Measurements from ENCODE around the gene WWP2.

The WWP2 gene

DNA sequence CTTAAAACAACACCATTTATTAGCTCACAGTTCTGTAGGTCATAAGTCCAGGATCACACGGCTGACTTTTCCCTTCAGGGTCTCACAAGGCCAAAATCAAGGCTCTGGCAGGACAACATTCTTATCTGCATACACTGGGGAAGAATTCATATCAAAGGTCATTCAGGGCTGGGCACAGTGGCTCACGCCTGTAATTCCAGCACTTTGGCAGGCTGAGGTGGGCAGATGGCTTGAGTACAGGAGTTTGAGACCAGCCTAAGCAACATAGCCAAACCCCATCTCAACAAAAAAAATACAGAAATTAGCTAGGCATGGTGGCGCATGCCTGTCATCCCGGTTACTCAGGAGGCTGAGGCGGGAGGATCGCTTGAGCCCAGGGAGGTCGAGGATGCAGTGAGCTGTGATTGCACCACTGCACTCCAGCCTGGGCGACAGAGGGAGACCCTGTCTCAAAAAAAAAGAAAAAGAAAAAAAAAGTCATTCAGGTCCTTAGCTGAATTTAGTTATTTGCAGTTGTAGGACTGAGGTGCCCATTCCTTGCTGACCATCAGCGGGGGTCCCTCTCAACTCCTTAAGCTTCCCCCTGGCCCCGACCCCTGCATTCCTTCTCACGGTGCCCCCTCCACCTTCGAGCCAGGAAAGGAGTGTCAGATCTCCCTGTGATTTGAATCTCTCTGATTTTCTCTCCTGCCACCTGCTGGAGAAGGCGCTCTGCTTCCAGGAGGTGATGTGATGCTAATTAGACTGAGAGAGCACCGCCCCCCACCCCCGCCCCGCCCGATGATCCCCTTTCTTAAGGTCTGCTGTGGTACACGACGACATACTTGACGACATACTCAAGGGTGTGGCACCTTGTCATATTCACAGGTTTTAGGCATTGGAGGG is 97.2 kb downstream of the WWP2 start:
- no peak for DNase-seq (ENCODE audit: low read depth)

DNA sequence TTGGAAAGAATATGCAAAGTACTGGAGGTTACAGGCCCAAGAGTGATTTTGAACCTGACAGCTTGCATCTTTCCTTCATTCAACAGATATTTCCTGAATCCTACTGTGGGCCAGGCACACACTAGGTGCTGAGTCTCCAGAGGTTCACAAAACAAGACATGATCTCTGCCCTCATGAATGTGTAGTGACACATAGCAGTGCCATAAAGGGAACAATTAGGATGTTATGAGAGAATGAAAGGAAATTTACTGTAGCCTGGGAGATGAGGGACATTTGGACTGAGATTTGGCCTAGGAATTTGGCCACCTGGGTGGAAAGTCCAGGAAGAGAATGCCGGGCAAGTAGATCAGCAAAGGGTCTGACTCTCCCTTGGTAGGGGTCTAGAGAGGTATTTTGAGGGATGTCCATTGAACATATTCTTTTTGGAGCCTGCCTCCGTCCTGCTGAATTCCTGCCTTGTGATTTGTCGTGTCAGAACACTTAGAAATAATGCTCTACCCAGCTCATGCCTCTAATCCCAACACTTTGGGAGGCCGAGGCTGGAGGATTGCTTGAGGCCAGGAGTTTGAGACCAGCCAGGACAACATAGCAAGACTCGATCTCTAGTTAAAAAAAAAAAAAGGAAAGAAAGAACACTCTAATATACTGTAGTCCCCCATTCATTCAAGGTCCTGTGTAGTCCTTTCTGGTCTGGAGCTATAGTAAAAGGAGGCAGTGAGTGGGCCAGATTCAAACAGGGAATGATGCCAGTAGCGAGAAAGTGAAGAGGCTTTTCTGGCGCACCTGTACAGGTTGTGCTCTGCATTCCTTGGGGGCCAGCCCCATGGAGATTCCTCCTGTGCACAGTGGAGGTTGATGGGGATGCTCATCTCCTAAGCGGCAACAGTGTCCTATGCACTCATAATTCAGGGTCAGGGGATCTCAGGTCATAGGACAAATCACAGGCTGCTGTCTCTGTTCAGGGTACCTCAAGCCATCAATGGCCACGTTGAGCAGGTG is 98.4 kb downstream of the WWP2 start:
- no peak for DNase-seq (ENCODE audit: low read depth)

DNA sequence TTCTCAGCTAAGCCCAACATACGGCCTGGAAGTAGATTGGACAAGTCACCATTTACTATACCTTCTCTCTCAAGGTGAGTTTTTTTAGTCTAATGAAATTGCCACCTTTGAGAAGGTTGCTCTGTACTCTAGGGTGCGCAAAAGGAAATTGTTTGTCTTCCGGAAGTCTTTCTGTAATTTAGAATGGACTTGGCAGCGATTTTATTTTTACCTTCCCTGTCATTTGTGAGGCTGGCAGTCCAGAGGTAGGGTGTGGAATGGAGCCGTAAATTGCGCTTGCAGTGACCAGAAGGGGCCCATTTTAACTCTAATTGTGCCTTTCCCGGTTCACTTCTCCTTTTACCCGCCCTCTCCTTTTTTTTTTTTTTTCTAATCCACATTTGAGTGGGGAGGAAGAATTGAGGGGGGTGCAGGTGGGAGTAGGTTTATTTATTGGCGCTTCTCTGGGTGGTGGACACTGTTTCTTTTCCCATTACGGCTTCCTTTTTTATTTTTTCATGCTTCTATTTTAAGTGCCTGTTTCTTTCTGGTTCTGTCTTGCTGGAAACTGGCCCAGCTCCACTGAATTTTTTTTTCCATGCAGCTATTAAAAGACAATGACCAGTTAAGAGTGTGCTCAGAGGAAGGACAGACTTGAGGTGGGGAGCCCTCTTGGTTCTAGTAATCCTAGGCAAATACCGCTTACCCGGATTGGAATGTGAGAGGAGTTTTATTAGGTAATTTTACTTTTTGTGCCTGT is 99.3 kb downstream of the WWP2 start:
- DNase-seq (ENCODE audit: low read depth): no peak

DNA sequence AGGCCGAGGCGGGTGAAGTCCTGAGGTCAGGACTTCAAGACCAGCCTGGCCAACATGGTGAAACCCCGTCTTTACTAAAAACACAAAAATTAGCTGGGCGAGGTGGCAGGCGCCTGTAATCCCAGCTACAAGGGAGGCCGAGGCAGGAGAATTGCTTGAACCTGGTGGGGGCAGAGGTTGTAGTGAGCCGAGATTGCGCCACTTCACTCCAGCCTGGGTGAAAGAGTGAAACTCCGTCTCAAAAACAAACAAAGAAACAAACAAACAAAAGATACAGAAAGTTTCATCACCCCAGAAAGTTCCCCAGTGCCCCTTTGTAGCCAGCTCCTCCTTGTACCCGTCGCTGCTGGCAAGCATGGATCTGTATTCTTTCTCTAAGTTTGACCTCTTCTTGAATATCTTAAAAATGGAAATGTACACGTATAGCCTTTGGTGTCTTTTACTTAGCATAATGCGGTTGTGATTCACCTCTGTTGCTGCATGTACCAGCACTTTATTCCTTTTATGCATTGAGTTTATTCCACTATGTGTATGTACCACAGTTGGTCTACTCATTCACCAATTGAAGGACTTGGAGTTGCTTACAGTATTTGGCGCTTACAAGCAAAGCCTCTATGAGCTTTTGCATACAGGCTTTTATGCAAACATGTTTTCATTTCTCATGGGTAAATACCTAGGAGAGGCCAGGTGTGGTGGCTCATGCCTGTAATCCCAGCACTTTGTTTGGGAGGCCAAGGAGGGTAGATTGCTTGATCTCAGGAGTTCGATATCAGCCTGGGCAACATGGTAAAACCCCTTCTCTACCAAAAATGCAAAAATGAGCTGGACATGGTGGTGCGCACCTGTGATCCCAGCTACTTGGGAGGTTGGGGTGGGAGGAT is 101.5 kb downstream of the WWP2 start:
- no peak for DNase-seq (ENCODE audit: low read depth)

DNA sequence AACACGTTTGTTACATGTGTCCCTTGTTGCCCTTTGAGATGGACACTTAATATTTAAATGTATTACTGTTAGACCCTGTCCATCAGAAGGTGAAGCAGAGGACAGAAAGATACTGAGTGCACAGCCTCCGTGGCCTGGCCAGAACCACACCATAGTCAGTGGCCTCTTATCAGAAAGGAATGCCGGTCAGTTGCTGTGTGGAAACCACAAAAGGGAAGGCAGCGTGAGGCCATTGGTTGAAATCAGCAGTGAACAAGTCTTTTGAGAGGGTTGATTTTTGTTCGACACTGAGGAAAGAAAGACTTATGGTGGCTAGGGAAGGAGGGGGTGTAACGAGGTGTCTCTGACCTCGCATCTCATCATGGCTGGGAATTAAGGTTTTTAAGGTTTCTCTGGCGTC is 103.6 kb downstream of the WWP2 start:
- no peak for DNase-seq (ENCODE audit: low read depth)

DNA sequence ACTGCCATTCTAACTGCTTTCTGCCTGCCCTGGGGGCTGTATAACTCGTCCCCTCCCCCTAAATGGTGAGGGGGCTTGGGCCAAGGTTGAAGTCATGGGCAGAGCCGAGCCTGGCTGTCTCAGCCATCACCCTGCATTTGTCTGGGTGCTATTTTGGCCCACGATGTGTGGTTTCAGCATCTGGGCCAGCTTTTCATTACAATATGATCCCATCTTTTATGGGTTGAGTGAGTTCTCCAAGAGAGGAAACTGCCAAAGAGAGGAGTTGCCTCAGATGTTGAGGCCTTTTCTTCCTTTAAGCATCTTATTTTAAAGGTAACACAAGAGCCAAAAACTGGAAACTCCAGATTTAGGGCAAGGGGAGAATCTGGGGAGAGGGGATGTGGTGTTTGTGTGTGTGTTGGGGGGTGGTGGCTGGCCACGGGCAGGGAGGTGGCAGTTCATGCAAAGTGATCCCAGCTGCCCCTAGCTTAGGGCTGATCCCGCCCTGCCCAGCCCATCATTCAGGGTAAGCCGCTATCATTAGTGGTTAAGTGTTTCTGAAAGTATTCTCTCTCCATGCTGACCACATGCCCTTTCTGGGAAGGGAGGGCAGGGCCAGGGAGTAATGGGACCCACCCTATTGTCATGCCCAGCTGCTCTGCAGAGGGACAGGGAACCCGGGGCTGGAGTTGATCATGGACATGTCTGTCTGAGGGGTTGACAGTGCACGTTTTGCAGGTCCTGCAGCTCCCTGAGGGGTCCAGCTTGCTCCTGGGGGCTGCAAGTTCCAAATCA is 105.8 kb downstream of the WWP2 start:
- no peak for DNase-seq (ENCODE audit: low read depth)

DNA sequence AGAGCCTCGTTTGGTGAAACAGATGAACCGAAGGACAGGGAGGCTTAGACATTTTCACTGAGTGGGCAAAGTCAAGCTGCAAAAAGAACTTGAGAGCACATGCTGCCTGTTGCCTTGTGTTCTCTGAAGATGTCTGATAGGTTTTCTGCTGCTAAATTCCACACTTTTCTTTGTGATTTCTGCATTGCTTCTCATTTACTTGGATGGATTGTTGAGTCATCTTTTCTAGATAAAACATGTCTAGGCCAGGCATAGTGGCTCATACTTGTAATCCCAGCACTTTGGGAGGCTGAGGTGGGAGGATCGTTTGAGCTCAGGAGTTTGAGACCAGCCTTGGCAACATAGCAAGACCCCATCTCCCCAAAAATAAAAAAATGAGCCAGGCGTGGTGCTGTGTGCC is 108.6 kb downstream of the WWP2 start:
- no peak for DNase-seq (ENCODE audit: low read depth)

DNA sequence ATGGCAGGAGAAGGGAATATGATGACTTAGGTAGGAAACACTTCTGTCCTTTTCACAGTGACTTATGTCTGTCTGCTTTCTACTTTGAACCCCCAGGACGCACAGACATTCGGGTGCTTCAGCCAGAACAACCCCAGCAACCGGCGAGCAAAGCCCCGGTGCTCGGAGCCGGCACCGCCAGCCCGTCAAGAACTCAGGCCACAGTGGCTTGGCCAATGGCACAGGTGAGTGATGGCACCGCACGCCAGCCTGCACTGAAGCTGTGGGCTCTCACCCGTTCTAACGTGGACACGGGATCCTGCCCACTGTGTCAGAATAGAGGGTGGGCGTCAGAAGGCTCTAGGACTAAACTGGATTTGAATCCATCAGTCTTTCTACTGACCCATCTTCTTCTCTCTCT is 109.6 kb downstream of the WWP2 start:
- no peak for DNase-seq (ENCODE audit: low read depth)

DNA sequence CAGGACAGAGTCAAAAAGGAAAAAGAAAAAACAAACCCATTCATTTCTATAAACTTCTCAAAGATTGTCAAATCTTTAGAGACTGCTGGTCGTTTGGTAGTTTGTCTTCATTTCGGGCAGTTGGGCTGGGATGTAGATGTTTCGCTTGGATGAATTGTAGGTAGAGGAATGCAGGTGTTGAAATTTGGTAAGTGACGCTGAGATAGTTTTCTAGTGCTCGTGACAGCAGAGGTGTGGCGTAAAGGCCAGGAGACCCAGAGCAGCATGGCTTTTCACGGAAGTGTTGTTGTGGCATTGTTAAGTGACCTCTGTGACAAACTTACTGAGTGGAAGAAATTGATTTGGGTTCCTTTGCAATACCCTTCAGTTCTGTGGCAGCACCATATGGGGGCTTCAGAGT is 110.8 kb downstream of the WWP2 start:
- DNase-seq (ENCODE audit: low read depth): no peak

DNA sequence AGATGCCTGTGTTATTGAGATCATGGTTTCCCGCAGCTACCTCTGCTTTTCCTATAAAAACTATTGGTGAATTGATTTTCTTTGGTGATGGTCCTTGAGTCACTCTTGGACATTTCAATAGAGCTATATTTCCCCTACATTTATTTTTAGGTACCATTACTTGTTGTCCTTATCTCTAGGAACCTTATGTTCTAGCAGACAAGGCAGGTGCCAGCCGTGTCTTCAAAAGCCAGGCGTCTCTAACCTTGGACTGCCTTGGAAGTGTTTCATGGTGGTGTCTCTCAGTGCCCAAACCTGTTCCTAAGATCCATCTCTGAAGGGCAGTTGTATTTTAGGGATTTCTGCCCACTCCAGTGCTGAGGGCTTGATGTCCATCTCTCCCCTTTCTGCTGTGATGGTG is 111.7 kb downstream of the WWP2 start:
- DNase-seq (ENCODE audit: low read depth): no peak

DNA sequence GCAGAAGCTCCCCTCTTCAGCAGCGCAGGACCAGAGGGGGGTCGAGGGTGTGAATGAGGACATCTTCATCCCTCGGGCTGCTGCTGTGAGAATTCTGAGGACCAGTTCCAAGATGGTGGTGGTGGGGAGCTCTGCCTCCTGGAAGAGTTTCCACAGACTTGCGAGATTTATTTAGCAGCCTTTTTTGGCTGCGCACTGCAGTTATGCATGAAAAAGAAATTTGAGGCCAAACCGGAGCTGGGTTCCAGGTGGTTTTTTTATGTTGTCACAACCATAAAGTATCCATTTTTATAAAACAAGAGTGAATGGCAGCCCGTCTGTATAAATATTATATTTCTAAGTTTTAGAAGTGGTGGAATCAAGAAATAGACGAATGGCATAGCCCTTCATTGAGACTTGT is 112.1 kb downstream of the WWP2 start:
- DNase-seq (ENCODE audit: low read depth): no peak

DNA sequence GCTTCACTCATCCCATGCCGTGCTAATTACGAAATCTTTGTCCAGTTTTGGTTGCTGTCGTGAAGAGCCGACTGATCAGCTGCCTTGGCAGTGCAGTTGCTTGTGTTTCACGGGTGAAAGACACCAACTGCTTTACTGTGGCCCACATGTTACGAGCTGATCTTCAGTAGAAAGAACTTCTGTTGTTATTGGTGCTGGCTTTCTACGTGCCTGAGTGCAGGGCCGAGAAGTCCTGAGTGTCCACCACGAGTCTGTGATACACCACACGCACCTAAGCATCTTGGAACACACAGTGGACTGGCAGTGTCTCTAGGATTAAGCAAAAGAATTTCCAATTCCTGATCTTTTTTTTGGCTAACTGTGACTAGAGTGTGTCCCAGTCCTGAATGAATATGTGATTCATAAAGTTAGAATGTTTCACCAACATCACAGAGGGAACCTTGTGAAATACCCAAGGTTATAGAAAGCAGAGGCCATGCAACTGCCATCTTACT is 118.6 kb downstream of the WWP2 start:
- no peak for DNase-seq (ENCODE audit: low read depth)

DNA sequence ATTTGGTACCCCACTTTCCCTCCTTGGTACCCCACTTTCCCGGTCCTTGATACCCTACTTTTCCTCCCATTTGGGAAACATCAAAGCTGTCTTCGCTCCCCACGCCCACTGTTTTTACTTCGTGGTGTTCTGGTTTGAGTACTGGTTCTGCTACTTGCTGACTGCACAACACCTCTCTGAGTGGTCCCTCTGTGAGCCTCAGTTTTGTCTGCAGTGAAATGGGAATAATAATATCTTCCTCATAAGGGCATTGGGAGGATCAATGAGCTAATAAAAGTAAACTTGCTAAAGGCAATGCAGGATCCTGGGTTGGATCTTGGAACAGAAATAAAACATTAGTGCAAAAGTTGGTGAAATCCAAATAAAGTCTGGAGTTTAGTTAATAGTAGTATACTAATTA is 119.0 kb downstream of the WWP2 start:
- no peak for DNase-seq (ENCODE audit: low read depth)

DNA sequence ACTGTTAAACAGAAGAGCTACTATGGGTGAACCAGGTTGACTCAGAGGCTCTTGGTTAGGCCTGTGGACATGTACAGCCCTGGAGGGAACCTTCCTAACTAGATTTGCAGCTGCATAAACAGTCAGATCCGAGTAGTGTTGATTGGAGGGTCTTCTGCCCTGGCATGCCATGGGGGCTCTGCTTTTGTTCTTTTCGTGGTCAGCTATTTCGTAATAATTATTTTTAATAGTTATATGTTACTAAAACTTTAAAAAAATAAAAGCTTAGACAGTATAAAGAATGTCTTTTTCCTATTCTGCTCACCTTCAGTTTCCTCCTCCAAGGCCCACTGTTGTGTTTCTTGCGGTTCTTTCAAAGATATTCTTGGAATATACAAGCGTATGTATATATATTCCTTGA is 121.6 kb downstream of the WWP2 start:
- DNase-seq (ENCODE audit: low read depth): no peak

DNA sequence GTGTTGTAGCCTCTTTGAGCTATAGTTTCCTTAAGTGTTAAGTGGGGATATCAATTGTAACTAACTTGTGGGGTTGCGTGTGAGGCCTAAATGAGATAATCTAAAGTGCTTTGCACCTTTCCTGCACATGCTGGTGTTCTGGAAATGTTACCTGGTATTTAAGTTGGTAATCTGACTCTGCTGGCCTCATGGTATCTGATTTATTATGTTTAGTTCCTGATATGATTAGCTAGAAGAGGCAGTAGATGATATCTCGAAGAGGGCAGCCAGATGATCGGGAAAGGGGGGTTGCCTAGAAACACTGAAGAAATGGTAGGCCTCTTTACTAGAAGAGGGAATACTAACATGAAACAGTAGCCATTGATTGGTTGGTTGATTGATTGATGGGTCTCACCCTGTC is 123.6 kb downstream of the WWP2 start:
- no peak for DNase-seq (ENCODE audit: low read depth)

DNA sequence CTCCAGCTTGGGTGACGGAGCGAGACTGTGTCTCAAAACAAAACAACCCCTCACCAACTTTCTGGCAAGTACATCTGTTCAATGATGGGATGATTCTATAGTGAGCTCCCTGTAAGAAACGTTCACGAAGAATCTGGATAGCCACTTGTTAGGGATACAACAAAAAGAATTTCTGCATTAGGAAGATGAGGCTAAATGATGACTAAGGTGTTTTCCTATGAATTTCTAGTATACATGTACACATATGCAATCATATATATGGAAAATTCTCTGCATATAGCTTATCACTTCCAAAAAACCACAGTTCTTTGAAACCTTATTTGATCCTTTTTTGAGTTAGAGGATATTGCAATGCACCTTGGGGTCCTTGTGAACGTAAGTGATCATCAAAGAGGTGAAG is 124.6 kb downstream of the WWP2 start:
- DNase-seq (ENCODE audit: low read depth): no peak

DNA sequence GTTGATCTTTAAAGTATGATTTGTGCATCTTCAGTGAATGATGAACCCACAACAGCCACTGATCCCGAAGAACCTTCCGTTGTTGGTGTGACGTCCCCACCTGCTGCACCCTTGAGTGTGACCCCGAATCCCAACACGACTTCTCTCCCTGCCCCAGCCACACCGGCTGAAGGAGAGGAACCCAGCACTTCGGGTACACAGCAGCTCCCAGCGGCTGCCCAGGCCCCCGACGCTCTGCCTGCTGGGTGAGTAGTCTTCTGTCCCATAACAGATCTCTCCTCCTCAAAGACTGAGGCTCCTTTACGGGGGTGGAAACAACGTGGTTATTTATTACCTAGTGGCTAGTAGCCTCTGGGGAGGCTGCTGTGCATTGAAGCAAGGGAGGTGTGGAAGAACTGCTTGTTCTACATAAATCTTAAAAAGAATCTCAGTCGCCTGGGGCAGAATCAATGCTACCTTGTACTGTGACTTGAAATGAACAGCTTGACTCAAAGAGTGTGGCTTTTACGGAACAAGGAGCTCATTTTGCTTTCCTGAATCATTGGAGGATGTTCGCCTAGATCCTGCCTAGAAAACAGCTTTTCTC is 126.0 kb downstream of the WWP2 start:
- DNase-seq (ENCODE audit: low read depth): no peak

DNA sequence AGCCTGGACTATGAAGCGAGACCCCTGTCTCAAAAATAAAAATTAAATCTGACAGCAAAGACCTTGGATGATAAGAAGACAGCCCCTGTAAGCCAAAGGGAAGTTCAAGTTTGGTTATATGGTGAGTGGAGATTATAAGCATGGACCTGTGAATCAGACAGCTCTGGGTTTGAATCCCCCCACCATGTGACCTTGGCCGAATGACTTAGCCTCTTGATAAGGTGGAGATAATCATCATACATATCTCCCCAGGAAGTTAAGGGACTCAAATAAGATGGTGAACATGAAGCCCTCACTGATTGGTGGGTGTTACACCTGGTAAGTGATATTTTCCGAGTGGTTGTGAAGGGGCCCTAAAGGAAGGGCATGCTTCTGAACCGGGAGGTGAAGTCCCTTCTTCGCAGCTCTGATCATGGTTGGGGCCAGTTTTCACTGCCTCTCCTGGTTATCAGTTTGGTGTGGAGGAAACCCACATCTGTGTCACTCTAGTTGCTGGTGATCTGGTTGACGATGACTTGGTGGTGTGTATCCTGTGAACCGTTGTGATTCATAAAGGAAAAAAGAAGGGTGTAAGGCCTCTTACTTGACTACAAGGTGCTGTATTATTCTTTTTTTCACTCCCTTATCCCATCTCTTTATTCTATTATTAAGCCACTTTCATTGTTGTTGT is 127.3 kb downstream of the WWP2 start:
- DNase-seq (ENCODE audit: low read depth): no peak

DNA sequence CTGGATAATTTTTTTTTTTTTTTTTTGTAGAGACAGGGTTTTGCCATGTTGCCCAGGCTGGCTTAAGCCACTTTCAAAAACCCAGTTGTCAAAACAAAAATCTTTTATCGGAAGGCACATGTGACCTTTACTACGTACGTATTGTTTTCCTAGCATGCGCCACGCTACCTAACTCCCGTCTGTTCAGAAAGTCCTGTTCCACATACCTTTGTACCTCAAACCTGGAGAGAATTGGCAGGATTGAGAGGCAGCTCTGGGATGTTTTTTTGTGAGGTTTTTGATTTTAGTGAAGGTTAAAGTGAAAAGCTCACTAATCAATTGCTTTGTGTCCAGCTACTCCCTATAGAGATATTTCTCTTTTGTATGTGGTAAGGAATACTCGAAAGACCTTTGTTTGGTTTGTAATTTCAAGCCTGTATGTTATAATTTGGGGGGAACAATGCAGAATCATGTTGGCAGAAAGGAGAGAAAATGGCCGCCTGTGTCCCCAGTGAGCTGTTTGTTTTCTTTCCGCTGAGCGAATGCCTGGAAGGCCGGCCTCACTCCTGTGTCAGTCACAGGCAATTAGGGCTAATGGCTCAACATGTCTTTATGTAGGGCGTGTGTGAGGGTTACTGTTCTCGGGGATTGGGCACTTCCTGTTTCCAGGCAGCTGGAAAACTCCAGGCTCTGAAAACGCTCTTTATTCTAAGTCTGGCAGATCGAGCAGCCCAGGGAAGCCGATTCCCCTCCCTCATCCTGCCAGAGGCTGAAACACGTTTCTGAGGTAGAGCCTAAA is 128.2 kb downstream of the WWP2 start:
- DNase-seq (ENCODE audit: low read depth): no peak
